Measurements from ENCODE around the gene PLSCR4. TPM values are rescaled to one million over a fixed set of nuclear protein-coding genes. Genes with fewer than 3 reads are reported as not detected.

The PLSCR4 gene
- total RNA-seq, 2 donors from 2014 or later: 0.78 TPM; not detected in 1

- H3K9me3 ChIP-seq (ENCODE audit: control insufficient read depth, low read length, poor library complexity, severe bottlenecking): no peaks in the 10 kb centered on the region
- ATAC-seq: no peak
- Mint-ChIP-seq H3K4me3 (no peak overlapping the region), H3K27ac (no peak overlapping the region), H3K4me1 (no peaks in the 10 kb centered on the region), H3K36me3 (ENCODE audit: low read depth) (peaks cover 5% of the 10 kb centered on the region), H3K27me3 (peaks cover 15% of the 10 kb centered on the region)
- no peak for DNase-seq
These were observed 78.3 kb downstream of the PLSCR4 start for GRCh38 chr3:146172586-146172985.

GRCh38 chr3:146170591-146170990 lies 80.3 kb downstream of the PLSCR4 start:
- no peaks in the 10 kb centered on the region for H3K9me3 ChIP-seq (ENCODE audit: control insufficient read depth, low read length, poor library complexity, severe bottlenecking)
- H3K4me1 Mint-ChIP-seq: no peaks in the 10 kb centered on the region
- no peak for DNase-seq
- no peak overlapping the region for H3K27ac Mint-ChIP-seq
- H3K36me3 Mint-ChIP-seq (ENCODE audit: low read depth): peaks cover 3% of the 10 kb centered on the region
- ATAC-seq: no peak
- no peak overlapping the region for H3K4me3 Mint-ChIP-seq
- H3K27me3 Mint-ChIP-seq: peaks cover 15% of the 10 kb centered on the region

GRCh38 chr3:146169891-146170290 lies 81.0 kb downstream of the PLSCR4 start:
- Mint-ChIP-seq H3K27me3 (peaks cover 21% of the 10 kb centered on the region), H3K4me3 (no peak overlapping the region), H3K27ac (no peak overlapping the region), H3K4me1 (no peaks in the 10 kb centered on the region), H3K36me3 (ENCODE audit: low read depth) (peaks cover 2% of the 10 kb centered on the region)
- no peaks in the 10 kb centered on the region for H3K9me3 ChIP-seq (ENCODE audit: control insufficient read depth, low read length, poor library complexity, severe bottlenecking)
- ATAC-seq (no peak), DNase-seq (no peak)

- peaks cover 32% of the 10 kb centered on the region for H3K27me3 Mint-ChIP-seq
- ATAC-seq: no peak
- no peaks in the 10 kb centered on the region for H3K4me1 Mint-ChIP-seq
- peaks cover 3% of the 10 kb centered on the region for H3K36me3 Mint-ChIP-seq (ENCODE audit: low read depth)
- H3K4me3 Mint-ChIP-seq: no peak overlapping the region
- no peak for DNase-seq
- no peaks in the 10 kb centered on the region for H3K9me3 ChIP-seq (ENCODE audit: control insufficient read depth, low read length, poor library complexity, severe bottlenecking)
- no peak overlapping the region for H3K27ac Mint-ChIP-seq
These were observed 84.1 kb downstream of the PLSCR4 start for GRCh38 chr3:146166826-146167225.

- H3K9me3 ChIP-seq (ENCODE audit: control insufficient read depth, low read length, poor library complexity, severe bottlenecking): no peaks in the 10 kb centered on the region
- Mint-ChIP-seq H3K4me3 (no peak overlapping the region), H3K4me1 (no peaks in the 10 kb centered on the region), H3K36me3 (ENCODE audit: low read depth) (peaks cover 3% of the 10 kb centered on the region), H3K27ac (no peak overlapping the region), H3K27me3 (peaks cover 36% of the 10 kb centered on the region)
- ATAC-seq (no peak), DNase-seq (no peak)
These were observed 84.5 kb downstream of the PLSCR4 start for GRCh38 chr3:146166415-146166821.

GRCh38 chr3:146165877-146166276 lies 85.0 kb downstream of the PLSCR4 start:
- H3K4me1 Mint-ChIP-seq: no peaks in the 10 kb centered on the region
- DNase-seq (no peak), ATAC-seq (no peak)
- H3K27me3 Mint-ChIP-seq: peaks cover 38% of the 10 kb centered on the region
- H3K27ac Mint-ChIP-seq: no peak overlapping the region
- H3K4me3 Mint-ChIP-seq: no peak overlapping the region
- H3K36me3 Mint-ChIP-seq (ENCODE audit: low read depth): peaks cover 3% of the 10 kb centered on the region
- no peaks in the 10 kb centered on the region for H3K9me3 ChIP-seq (ENCODE audit: control insufficient read depth, low read length, poor library complexity, severe bottlenecking)

GRCh38 chr3:146164971-146165769 lies 85.7 kb downstream of the PLSCR4 start:
- no peaks in the 10 kb centered on the region for H3K9me3 ChIP-seq (ENCODE audit: control insufficient read depth, low read length, poor library complexity, severe bottlenecking)
- H3K4me1 Mint-ChIP-seq: peaks cover 2% of the 10 kb centered on the region
- H3K4me3 Mint-ChIP-seq: no peak overlapping the region
- H3K36me3 Mint-ChIP-seq (ENCODE audit: low read depth): peaks cover 3% of the 10 kb centered on the region
- no peak for DNase-seq
- no peak overlapping the region for H3K27ac Mint-ChIP-seq
- peaks cover 41% of the 10 kb centered on the region for H3K27me3 Mint-ChIP-seq
- no peak for ATAC-seq

- H3K4me3 Mint-ChIP-seq: no peak overlapping the region
- ATAC-seq (no peak), DNase-seq (no peak)
- peaks cover 41% of the 10 kb centered on the region for H3K27me3 Mint-ChIP-seq
- no peaks in the 10 kb centered on the region for H3K9me3 ChIP-seq (ENCODE audit: control insufficient read depth, low read length, poor library complexity, severe bottlenecking)
- peaks cover 6% of the 10 kb centered on the region for H3K4me1 Mint-ChIP-seq
- H3K36me3 Mint-ChIP-seq (ENCODE audit: low read depth): peaks cover 3% of the 10 kb centered on the region
- no peak overlapping the region for H3K27ac Mint-ChIP-seq
These were observed 86.4 kb downstream of the PLSCR4 start for GRCh38 chr3:146164506-146164905.

GRCh38 chr3:146164071-146164470 lies 86.8 kb downstream of the PLSCR4 start:
- Mint-ChIP-seq H3K27me3 (peaks cover 45% of the 10 kb centered on the region), H3K4me1 (peaks cover 6% of the 10 kb centered on the region), H3K4me3 (no peak overlapping the region), H3K36me3 (ENCODE audit: low read depth) (peaks cover 3% of the 10 kb centered on the region), H3K27ac (no peak overlapping the region)
- ATAC-seq: no peak
- no peaks in the 10 kb centered on the region for H3K9me3 ChIP-seq (ENCODE audit: control insufficient read depth, low read length, poor library complexity, severe bottlenecking)
- DNase-seq: no peak

GRCh38 chr3:146163584-146163983 lies 87.3 kb downstream of the PLSCR4 start:
- H3K27ac Mint-ChIP-seq: no peak overlapping the region
- no peaks in the 10 kb centered on the region for H3K9me3 ChIP-seq (ENCODE audit: control insufficient read depth, low read length, poor library complexity, severe bottlenecking)
- peaks cover 50% of the 10 kb centered on the region for H3K27me3 Mint-ChIP-seq
- peaks cover 3% of the 10 kb centered on the region for H3K36me3 Mint-ChIP-seq (ENCODE audit: low read depth)
- ATAC-seq (no peak), DNase-seq (no peak)
- no peak overlapping the region for H3K4me3 Mint-ChIP-seq
- H3K4me1 Mint-ChIP-seq: peaks cover 6% of the 10 kb centered on the region

- H3K27me3 Mint-ChIP-seq: peaks cover 57% of the 10 kb centered on the region
- no peak overlapping the region for H3K4me3 Mint-ChIP-seq
- peaks cover 3% of the 10 kb centered on the region for H3K36me3 Mint-ChIP-seq (ENCODE audit: low read depth)
- DNase-seq: no peak
- H3K27ac Mint-ChIP-seq: no peak overlapping the region
- H3K4me1 Mint-ChIP-seq: peaks cover 6% of the 10 kb centered on the region
- ATAC-seq: no peak
- H3K9me3 ChIP-seq (ENCODE audit: control insufficient read depth, low read length, poor library complexity, severe bottlenecking): no peaks in the 10 kb centered on the region
These were observed 88.3 kb downstream of the PLSCR4 start for GRCh38 chr3:146162561-146162960.

GRCh38 chr3:146161663-146162002 lies 89.3 kb downstream of the PLSCR4 start:
- peaks cover 66% of the 10 kb centered on the region for H3K27me3 Mint-ChIP-seq
- H3K4me1 Mint-ChIP-seq: peaks cover 6% of the 10 kb centered on the region
- peaks cover 3% of the 10 kb centered on the region for H3K36me3 Mint-ChIP-seq (ENCODE audit: low read depth)
- DNase-seq (no peak), ATAC-seq (no peak)
- H3K4me3 Mint-ChIP-seq: peak overlapping the region; percentile 47
- H3K9me3 ChIP-seq (ENCODE audit: control insufficient read depth, low read length, poor library complexity, severe bottlenecking): no peaks in the 10 kb centered on the region
- H3K27ac Mint-ChIP-seq: no peak overlapping the region

GRCh38 chr3:146160964-146161662 lies 89.8 kb downstream of the PLSCR4 start, which contains the start of gene PLOD2:
Gene PLOD2 (minus strand): TSS chr3:146161184. CDS start chr3:146160989, 195 bp downstream.
- H3K27ac Mint-ChIP-seq: peak within 1 kb of the TSS; percentile 65
- ATAC-seq: peak; percentile 39
- peaks cover 6% of the 10 kb centered on the region for H3K4me1 Mint-ChIP-seq
- DNase-seq: no peak
- H3K4me3 Mint-ChIP-seq: peak within 1 kb of the TSS; percentile 75
- peaks cover 3% of the 10 kb centered on the region for H3K36me3 Mint-ChIP-seq (ENCODE audit: low read depth)
- H3K27me3 Mint-ChIP-seq: peaks cover 69% of the 10 kb centered on the region
- H3K9me3 ChIP-seq (ENCODE audit: control insufficient read depth, low read length, poor library complexity, severe bottlenecking): no peaks in the 10 kb centered on the region

Data from T-helper 17 cell (primary cell).